Astrocyte of the spinal cord (primary cell): ENCODE results near the gene AUTS2.

Experiments
- DNase-seq: peaks from one replicate; pipeline ENCODE4 v3.0.0; 2011; ENCODE audit warnings: low read depth, low spot score
- H3K4me3 ChIP-seq: 2 replicates; pipeline ENCODE4 v1.5.1; 2011; ENCODE audit warnings: low read depth, mild to moderate bottlenecking, low read length, moderate library complexity
- CTCF ChIP-seq: IDR thresholded peaks from 2 replicates; pipeline ENCODE4 v1.5.1; 2012; ENCODE audit warnings: low read depth, mild to moderate bottlenecking, low read length, inconsistent platforms
- in situ Hi-C: cut with HindIII; loops from 2 replicates; pipeline ENCODE4 v1.10.0; 2017; ENCODE audit warnings: low sequenced_read_pairs

Gene AUTS2

GRCh38 chr7:70763961-70764691 lies 1165.9 kb downstream of the AUTS2 start:
- H3K4me3 ChIP-seq, result no peak overlapping the region
- no peak for DNase-seq
- TF ChIP-seq CTCF, result no peak
- in situ Hi-C loops, result no loop called here

GRCh38 chr7:70764701-70765208 lies 1166.5 kb downstream of the AUTS2 start:
- no peak overlapping the region for H3K4me3 ChIP-seq
- no peak for TF ChIP-seq CTCF
- DNase-seq, result no peak
- in situ Hi-C loops, result no loop called here

- H3K4me3 ChIP-seq, result no peak overlapping the region
- DNase-seq, result no peak
- no peak for TF ChIP-seq CTCF
- in situ Hi-C loops, result no loop called here
These were observed 1167.4 kb downstream of the AUTS2 start for GRCh38 chr7:70765651-70766050.

- in situ Hi-C loops, result no loop called here
- no peak for TF ChIP-seq CTCF
- H3K4me3 ChIP-seq, result no peak overlapping the region
- DNase-seq, result no peak
These were observed 1167.8 kb downstream of the AUTS2 start for GRCh38 chr7:70766109-70766508.

- in situ Hi-C loops, result no loop called here
- no peak for DNase-seq
- no peak for TF ChIP-seq CTCF
- no peak overlapping the region for H3K4me3 ChIP-seq
These were observed 1168.4 kb downstream of the AUTS2 start for GRCh38 chr7:70766694-70767093.

GRCh38 chr7:70770154-70770553 lies 1171.9 kb downstream of the AUTS2 start:
- in situ Hi-C loops, result no loop called here
- no peak overlapping the region for H3K4me3 ChIP-seq
- DNase-seq, result no peak
- no peak for TF ChIP-seq CTCF

- no peak for DNase-seq
- in situ Hi-C loops, result no loop called here
- no peak overlapping the region for H3K4me3 ChIP-seq
- no peak for TF ChIP-seq CTCF
These were observed 1173.2 kb downstream of the AUTS2 start for GRCh38 chr7:70771451-70771850.
